SK-N-SH (cell line): ENCODE results near the gene SYNE3.

Source experiments
- EP300 ChIP-seq, 2 experiments: IDR thresholded peaks; 2 replicates each; pipeline versions ENCODE4 v1.4.0 to v1.6.1; 2012; ENCODE audit warnings: borderline replicate concordance in 1 of 2, low read depth in 1 of 2, low read length in 1 of 2
- EZH2phosphoT487 ChIP-seq: fragments of 200-600 bp; sonication (generic); IDR thresholded peaks from 2 replicates; pipeline ENCODE4 v1.6.1; 2017; ENCODE audit warnings: low read depth, mixed run types, mild to moderate bottlenecking, antibody characterized with exemption, moderate library complexity, borderline replicate concordance
- GABPA ChIP-seq: IDR thresholded peaks from 2 replicates; pipeline ENCODE4 v1.4.0; 2012; ENCODE audit warnings: low read depth, mild to moderate bottlenecking
- POLR2AphosphoS5 ChIP-seq: IDR thresholded peaks from 2 replicates; pipeline ENCODE4 v1.6.1; 2012; ENCODE audit warnings: low read depth, low read length
- TF ChIP-seq, protein P1 (sequence below): fragments of 150-350 bp; IDR thresholded peaks from 2 replicates; pipeline ENCODE4 v1.6.1; 2017; ENCODE audit warnings: antibody characterized with exemption, low read length, low read depth, borderline replicate concordance
- TF ChIP-seq, protein P2 (sequence below): fragments of 200-600 bp; sonication (generic); IDR thresholded peaks from 2 replicates; pipeline ENCODE4 v1.6.1; 2017; ENCODE audit warnings: antibody characterized with exemption, mild to moderate bottlenecking, moderate library complexity

DNA sequence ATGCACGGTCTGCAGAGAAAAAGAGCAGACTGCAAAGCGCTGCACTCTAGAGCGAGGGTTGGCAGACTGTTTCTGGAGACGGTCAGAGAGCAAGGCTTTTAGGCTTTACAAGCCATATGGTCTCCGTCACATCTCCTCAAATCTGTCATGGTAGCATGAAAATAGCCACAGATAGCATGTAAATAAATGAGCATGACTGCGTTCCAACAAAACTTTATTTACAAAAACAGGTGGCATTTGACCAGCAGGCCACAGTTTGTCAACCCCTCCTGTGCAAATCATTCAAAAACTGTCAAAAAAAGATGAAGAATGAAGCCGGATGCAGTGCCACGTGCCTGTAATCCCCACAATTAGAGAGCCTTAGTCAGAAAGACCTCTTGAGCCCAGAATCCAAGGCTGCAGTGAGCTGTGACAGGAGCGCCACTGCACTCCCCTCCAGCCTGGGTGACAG is 18.9 kb downstream of the SYNE3 start:
- peak in 1 of 2 experiments; percentile 81; a peak in 2 of 4 replicates for TF ChIP-seq EP300 (IDR thresholded peaks at IDR 0.05; ENCODE audit: borderline replicate concordance in 1 of 2, low read depth in 1 of 2, low read length in 1 of 2)
- TF ChIP-seq, protein P1, sequence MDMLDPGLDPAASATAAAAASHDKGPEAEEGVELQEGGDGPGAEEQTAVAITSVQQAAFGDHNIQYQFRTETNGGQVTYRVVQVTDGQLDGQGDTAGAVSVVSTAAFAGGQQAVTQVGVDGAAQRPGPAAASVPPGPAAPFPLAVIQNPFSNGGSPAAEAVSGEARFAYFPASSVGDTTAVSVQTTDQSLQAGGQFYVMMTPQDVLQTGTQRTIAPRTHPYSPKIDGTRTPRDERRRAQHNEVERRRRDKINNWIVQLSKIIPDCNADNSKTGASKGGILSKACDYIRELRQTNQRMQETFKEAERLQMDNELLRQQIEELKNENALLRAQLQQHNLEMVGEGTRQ: no peak
- TF ChIP-seq GABPA: no peak
- TF ChIP-seq POLR2AphosphoS5: no peak
- TF ChIP-seq, protein P2, sequence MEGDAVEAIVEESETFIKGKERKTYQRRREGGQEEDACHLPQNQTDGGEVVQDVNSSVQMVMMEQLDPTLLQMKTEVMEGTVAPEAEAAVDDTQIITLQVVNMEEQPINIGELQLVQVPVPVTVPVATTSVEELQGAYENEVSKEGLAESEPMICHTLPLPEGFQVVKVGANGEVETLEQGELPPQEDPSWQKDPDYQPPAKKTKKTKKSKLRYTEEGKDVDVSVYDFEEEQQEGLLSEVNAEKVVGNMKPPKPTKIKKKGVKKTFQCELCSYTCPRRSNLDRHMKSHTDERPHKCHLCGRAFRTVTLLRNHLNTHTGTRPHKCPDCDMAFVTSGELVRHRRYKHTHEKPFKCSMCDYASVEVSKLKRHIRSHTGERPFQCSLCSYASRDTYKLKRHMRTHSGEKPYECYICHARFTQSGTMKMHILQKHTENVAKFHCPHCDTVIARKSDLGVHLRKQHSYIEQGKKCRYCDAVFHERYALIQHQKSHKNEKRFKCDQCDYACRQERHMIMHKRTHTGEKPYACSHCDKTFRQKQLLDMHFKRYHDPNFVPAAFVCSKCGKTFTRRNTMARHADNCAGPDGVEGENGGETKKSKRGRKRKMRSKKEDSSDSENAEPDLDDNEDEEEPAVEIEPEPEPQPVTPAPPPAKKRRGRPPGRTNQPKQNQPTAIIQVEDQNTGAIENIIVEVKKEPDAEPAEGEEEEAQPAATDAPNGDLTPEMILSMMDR: no peak
- TF ChIP-seq EZH2phosphoT487: no peak
